CD4-positive, alpha-beta T cell treated with Interleukin-15 for 4 hours (primary cell): ENCODE results near the gene ARL15.

Source experiments
- DNase-seq: peaks from one replicate; pipeline ENCODE4 v3.0.0-alpha.2; 2020; ENCODE audit warnings: low spot score

ARL15 gene

GRCh38 chr5:54282876-54283275 lies 27.5 kb downstream of the ARL15 start:
- no peak for DNase-seq

GRCh38 chr5:54281960-54282692 lies 28.2 kb downstream of the ARL15 start:
- no peak for DNase-seq

- DNase-seq = no peak
These were observed 30.4 kb downstream of the ARL15 start for GRCh38 chr5:54279960-54280359.

GRCh38 chr5:54278979-54279717 lies 31.2 kb downstream of the ARL15 start:
- DNase-seq = no peak

- DNase-seq = no peak
These were observed 32.1 kb downstream of the ARL15 start for GRCh38 chr5:54278036-54278830.

- no peak for DNase-seq
These were observed 34.3 kb downstream of the ARL15 start for GRCh38 chr5:54276048-54276447.

- DNase-seq = no peak
These were observed 35.0 kb downstream of the ARL15 start for GRCh38 chr5:54275361-54275760.

- DNase-seq = no peak
These were observed 35.4 kb downstream of the ARL15 start for GRCh38 chr5:54274944-54275343.

GRCh38 chr5:54273715-54274114 lies 36.7 kb downstream of the ARL15 start:
- no peak for DNase-seq

- DNase-seq = no peak
These were observed 37.6 kb downstream of the ARL15 start for GRCh38 chr5:54272746-54273145.

- DNase-seq = no peak
These were observed 40.0 kb downstream of the ARL15 start for GRCh38 chr5:54270326-54270725.

GRCh38 chr5:54264574-54264973 lies 45.8 kb downstream of the ARL15 start:
- no peak for DNase-seq

GRCh38 chr5:54263447-54263846 lies 46.9 kb downstream of the ARL15 start:
- no peak for DNase-seq

- no peak for DNase-seq
These were observed 48.8 kb downstream of the ARL15 start for GRCh38 chr5:54261596-54261995.

GRCh38 chr5:54259981-54260380 lies 50.4 kb downstream of the ARL15 start:
- DNase-seq = no peak

- DNase-seq = no peak
These were observed 51.3 kb downstream of the ARL15 start for GRCh38 chr5:54259090-54259489.

GRCh38 chr5:54257366-54258118 lies 52.8 kb downstream of the ARL15 start:
- no peak for DNase-seq

- no peak for DNase-seq
These were observed 55.7 kb downstream of the ARL15 start for GRCh38 chr5:54254482-54255198.

- no peak for DNase-seq
These were observed 58.4 kb downstream of the ARL15 start for GRCh38 chr5:54251981-54252380.

- DNase-seq = peak; percentile 7
These were observed 61.0 kb downstream of the ARL15 start for GRCh38 chr5:54249210-54250028.

GRCh38 chr5:54247226-54247625 lies 63.1 kb downstream of the ARL15 start:
- DNase-seq = no peak
